Hepatocyte (in vitro differentiated cells): ENCODE data around the gene ZBP1. TPM values are rescaled to one million over a fixed set of nuclear protein-coding genes. Genes with fewer than 3 reads are reported as not detected.

ENCODE experiments used
- DNase-seq: peaks from one replicate; pipeline ENCODE4 v3.0.0-alpha.2; 2016; ENCODE audit warnings: low spot score
- H2AFZ ChIP-seq: fragments of 200-600 bp; sonication (generic); 2 replicates; pipeline ENCODE4 v1.6.0; 2016; ENCODE audit warnings: antibody characterized with exemption, mild to moderate bottlenecking
- H3K27ac ChIP-seq: fragments of 200-600 bp; sonication (generic); 2 replicates; pipeline ENCODE4 v1.5.1; 2016; ENCODE audit warnings: mild to moderate bottlenecking
- H3K27me3 ChIP-seq: fragments of 200-600 bp; sonication (generic); 2 replicates; pipeline ENCODE4 v1.6.1; 2016
- H3K36me3 ChIP-seq: fragments of 200-600 bp; sonication (generic); replicated peaks from 2 replicates; pipeline ENCODE4 v1.5.1; 2016; ENCODE audit warnings: low read depth; ENCODE audit not compliant: insufficient read depth
- H3K4me1 ChIP-seq: fragments of 200-600 bp; sonication (generic); 2 replicates; pipeline ENCODE4 v1.5.1; 2016; ENCODE audit warnings: mild to moderate bottlenecking, moderate library complexity; ENCODE audit not compliant: insufficient read depth
- H3K4me2 ChIP-seq: fragments of 200-600 bp; sonication (generic); 2 replicates; pipeline ENCODE4 v1.6.0; 2016
- H3K4me3 ChIP-seq: fragments of 200-600 bp; sonication (generic); 2 replicates; pipeline ENCODE4 v1.5.1; 2016; ENCODE audit warnings: mild to moderate bottlenecking
- H3K79me2 ChIP-seq: fragments of 200-600 bp; sonication (generic); 2 replicates; pipeline ENCODE4 v1.6.0; 2017; ENCODE audit warnings: mild to moderate bottlenecking
- H3K9me2 ChIP-seq: fragments of 200-600 bp; sonication (generic); replicated peaks from 2 replicates; pipeline ENCODE4 v1.6.0; 2017; ENCODE audit warnings: mild to moderate bottlenecking; ENCODE audit not compliant: insufficient read depth
- H3K9me3 ChIP-seq: fragments of 200-600 bp; sonication (generic); 2 replicates; pipeline ENCODE4 v1.5.1; 2016; ENCODE audit warnings: low read depth, mild to moderate bottlenecking
- H4K20me1 ChIP-seq: fragments of 200-600 bp; sonication (generic); 2 replicates; pipeline ENCODE4 v1.6.0; 2016; ENCODE audit warnings: mild to moderate bottlenecking; ENCODE audit not compliant: insufficient read depth, poor library complexity, severe bottlenecking
- EZH2 ChIP-seq: fragments of 200-600 bp; sonication (generic); IDR thresholded peaks from 2 replicates; pipeline ENCODE4 v1.6.1; 2016; ENCODE audit warnings: antibody characterized with exemption, mild to moderate bottlenecking, borderline replicate concordance
- EZH2phosphoT487 ChIP-seq: fragments of 200-600 bp; sonication (generic); IDR thresholded peaks from one replicate; pipeline ENCODE4 v1.6.1; 2018; ENCODE audit warnings: antibody characterized with exemption, mild to moderate bottlenecking, low read depth, moderate library complexity; ENCODE audit not compliant: unreplicated experiment, severe bottlenecking
- WGBS: methylation state at CpG from one replicate; pipeline ENCODE4 v1.1.6; 2016; ENCODE audit warnings: low lambda C conversion rate; ENCODE audit errors: missing lambda C conversion rate; 5-methylcytosine and 5-hydroxymethylcytosine counted together
- polyA plus RNA-seq: library from polyadenylated mRNA; unstranded; fragments of >200 nt; fragmentation: Nextera tagmentation; extraction: Ambion mirVana; gene quantifications from 2 replicates; pipeline ENCODE4 v1.2.1, GENCODE V29; 2016
- total RNA-seq: library from RNA; depleted of rRNA; stranded (reverse); fragments of >200 nt; gene quantifications from 2 replicates; pipeline ENCODE4 v1.2.3, GENCODE V29; 2014
- TF ChIP-seq, protein P1 (sequence below): fragments of 200-600 bp; sonication (generic); IDR thresholded peaks from 2 replicates; pipeline ENCODE4 v1.5.1; 2016; ENCODE audit warnings: antibody characterized with exemption, mild to moderate bottlenecking; ENCODE audit not compliant: poor library complexity

The ZBP1 gene
- total and polyA plus RNA-seq, 2 experiments from 2014 or later, result not detected

DNA sequence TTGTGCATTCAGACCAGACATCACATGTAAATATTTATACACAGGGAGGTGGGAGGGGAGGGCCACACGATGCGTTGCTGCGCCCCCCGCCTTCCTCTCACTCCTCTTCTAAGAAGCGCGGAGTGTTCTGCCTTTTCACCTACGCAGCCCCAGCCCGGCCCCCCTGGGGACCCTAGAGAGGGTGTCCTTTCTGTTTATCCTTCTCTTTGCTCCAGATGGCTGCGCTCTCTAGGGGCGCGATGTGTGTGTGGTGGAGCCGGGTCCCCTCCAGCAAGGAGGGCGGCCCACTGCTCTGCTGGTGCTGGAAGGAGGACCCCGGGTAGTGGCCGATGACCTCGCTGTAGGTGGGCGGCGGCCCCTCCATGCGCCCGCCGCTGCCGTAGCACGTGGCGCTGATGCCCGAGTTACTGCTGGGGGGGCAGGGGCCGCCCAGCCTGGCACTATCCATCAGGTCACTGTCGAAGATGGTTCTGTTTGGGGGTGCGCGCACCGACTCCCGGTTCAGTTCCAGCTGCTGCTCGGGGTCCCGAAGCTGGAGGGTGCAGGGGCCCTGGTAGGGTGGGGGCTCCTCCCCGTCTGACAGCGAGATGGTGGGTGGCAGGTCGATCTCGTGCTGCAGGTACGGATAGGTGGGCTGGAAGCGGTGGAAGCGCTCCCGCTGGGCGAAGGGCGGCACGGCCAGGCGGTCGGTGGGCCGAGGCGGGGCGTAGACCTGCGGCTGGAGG is 31.8 kb upstream of the ZBP1 start:
- Histone ChIP-seq H4K20me1 (no peaks in the 10 kb centered on the region), H3K79me2 (no peaks in the 10 kb centered on the region), H3K4me1 (peaks cover 3% of the 10 kb centered on the region), H3K9me2 (no peaks in the 10 kb centered on the region), H3K4me2 (no peak overlapping the region), H3K36me3 (no peaks in the 10 kb centered on the region), H3K27me3 (no peaks in the 10 kb centered on the region), H3K27ac (no peak overlapping the region), H2AFZ (no peak overlapping the region), H3K4me3 (no peak overlapping the region), H3K9me3 (no peaks in the 10 kb centered on the region)
- no peak for TF ChIP-seq EZH2
- no peak for TF ChIP-seq EZH2phosphoT487
- TF ChIP-seq, protein P1, sequence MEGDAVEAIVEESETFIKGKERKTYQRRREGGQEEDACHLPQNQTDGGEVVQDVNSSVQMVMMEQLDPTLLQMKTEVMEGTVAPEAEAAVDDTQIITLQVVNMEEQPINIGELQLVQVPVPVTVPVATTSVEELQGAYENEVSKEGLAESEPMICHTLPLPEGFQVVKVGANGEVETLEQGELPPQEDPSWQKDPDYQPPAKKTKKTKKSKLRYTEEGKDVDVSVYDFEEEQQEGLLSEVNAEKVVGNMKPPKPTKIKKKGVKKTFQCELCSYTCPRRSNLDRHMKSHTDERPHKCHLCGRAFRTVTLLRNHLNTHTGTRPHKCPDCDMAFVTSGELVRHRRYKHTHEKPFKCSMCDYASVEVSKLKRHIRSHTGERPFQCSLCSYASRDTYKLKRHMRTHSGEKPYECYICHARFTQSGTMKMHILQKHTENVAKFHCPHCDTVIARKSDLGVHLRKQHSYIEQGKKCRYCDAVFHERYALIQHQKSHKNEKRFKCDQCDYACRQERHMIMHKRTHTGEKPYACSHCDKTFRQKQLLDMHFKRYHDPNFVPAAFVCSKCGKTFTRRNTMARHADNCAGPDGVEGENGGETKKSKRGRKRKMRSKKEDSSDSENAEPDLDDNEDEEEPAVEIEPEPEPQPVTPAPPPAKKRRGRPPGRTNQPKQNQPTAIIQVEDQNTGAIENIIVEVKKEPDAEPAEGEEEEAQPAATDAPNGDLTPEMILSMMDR, result no peak
- WGBS, result 94% methylated on average over 47 of the region's 50 CpGs
- peak; percentile 4 for DNase-seq

DNA sequence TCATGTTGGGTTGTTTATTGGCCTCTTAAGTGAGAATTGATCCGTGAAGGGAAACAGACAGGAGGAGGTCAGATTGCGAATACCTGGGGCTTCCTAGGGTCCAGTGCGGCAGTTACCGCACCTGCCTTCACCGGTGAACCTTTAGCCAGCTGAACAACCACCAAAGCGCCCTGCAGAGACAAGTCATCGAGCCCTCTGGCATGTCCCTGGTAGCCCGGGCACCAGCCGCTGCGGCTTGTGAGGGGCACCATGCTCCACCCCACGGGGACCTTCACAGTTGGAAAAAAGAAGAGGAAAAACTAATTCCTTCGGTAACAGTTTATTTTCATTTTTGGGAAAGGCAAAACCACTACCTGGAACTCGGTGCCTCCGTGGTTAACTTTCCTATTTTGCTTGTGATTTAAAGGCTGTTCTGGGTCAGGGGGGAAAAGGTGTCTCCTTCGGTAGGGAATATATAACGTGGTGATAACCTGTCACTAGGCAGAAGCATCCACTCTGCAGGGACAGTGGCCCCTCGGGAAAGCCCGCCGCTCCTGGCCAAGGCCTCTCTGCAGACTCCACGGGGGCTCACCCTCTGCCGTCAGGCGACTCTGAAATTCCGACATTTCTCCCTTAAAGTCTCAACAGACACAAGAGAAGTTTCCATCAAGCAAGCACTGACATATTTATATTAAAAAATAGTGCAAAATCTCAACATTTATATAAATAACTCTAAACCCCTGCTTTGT is 30.7 kb upstream of the ZBP1 start:
- no peaks in the 10 kb centered on the region for H3K27me3 ChIP-seq
- no peaks in the 10 kb centered on the region for H3K79me2 ChIP-seq
- peaks cover 3% of the 10 kb centered on the region for H3K4me1 ChIP-seq
- no peak overlapping the region for H3K4me3 ChIP-seq
- 83% methylated on average over 23 of the region's 23 CpGs for WGBS
- no peaks in the 10 kb centered on the region for H3K9me3 ChIP-seq
- no peaks in the 10 kb centered on the region for H3K9me2 ChIP-seq
- no peak overlapping the region for H3K27ac ChIP-seq
- H3K4me2 ChIP-seq, result no peak overlapping the region
- TF ChIP-seq EZH2, result no peak
- TF ChIP-seq, protein P1, result no peak
- TF ChIP-seq EZH2phosphoT487, result no peak
- H4K20me1 ChIP-seq, result no peaks in the 10 kb centered on the region
- no peak overlapping the region for H2AFZ ChIP-seq
- H3K36me3 ChIP-seq, result no peaks in the 10 kb centered on the region
- peak; percentile 1 for DNase-seq

DNA sequence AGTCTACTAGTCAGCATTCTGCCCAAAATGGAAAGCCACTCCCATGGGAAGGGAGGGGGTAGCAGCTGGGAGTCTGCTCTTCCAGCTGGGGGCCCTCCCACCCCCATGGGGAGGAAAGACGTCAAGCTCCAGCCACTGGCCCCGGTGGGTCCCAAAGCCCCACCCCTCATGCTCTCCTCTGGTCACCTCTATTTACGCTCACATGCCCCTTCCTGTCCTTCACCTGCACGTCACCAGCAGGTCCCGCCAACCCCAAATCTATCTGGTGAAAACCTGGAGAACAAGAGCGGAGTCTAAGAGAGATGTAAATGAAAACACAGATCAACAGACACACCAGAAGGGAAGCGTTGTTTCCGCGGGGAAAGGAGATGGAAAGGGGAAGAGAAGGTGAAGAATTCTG is 30.0 kb upstream of the ZBP1 start:
- Histone ChIP-seq H3K9me3 (no peaks in the 10 kb centered on the region), H3K4me1 (peaks cover 3% of the 10 kb centered on the region), H3K27ac (no peak overlapping the region), H3K9me2 (no peaks in the 10 kb centered on the region), H3K36me3 (no peaks in the 10 kb centered on the region), H3K27me3 (no peaks in the 10 kb centered on the region), H3K79me2 (no peaks in the 10 kb centered on the region), H4K20me1 (no peaks in the 10 kb centered on the region), H3K4me3 (no peak overlapping the region), H2AFZ (no peak overlapping the region), H3K4me2 (no peak overlapping the region)
- peak; percentile 2 for DNase-seq
- 55% methylated on average over 9 of the region's 9 CpGs for WGBS
- TF ChIP-seq EZH2 (no peak), EZH2phosphoT487 (no peak)
- TF ChIP-seq, protein P1, result no peak
